Smooth muscle cell (in vitro differentiated cells): ENCODE data around the gene SERTAD4. TPM values are rescaled to one million over a fixed set of nuclear protein-coding genes. Genes with fewer than 3 reads are reported as not detected.

Experiments used
- DNase-seq: peaks from one replicate; lab custom pipeline; 2025; ENCODE audit not compliant: unreplicated experiment; lab: John Stamatoyannopoulos, UW
- H2AFZ ChIP-seq: fragments of 200-600 bp; sonication (generic); 2 replicates; pipeline ENCODE4 v1.6.0; 2016; ENCODE audit warnings: antibody characterized with exemption, low read depth, mild to moderate bottlenecking
- H3F3A ChIP-seq: fragments of 200-600 bp; sonication (generic); 2 replicates; pipeline ENCODE4 v1.6.0; 2017; ENCODE audit warnings: antibody characterized with exemption, low read depth
- H3K27ac ChIP-seq: fragments of 200-600 bp; sonication (generic); 2 replicates; pipeline ENCODE4 v1.5.1; 2016; ENCODE audit warnings: low read depth, mild to moderate bottlenecking
- H3K27me3 ChIP-seq: fragments of 200-600 bp; sonication (generic); 2 replicates; pipeline ENCODE4 v1.6.1; 2016; ENCODE audit warnings: low read depth, mild to moderate bottlenecking
- H3K36me3 ChIP-seq: fragments of 200-600 bp; sonication (generic); 2 replicates; pipeline ENCODE4 v1.5.1; 2016; ENCODE audit warnings: low read depth
- H3K4me1 ChIP-seq: fragments of 200-600 bp; sonication (generic); 2 replicates; pipeline ENCODE4 v1.5.1; 2016; ENCODE audit warnings: low read depth
- H3K4me2 ChIP-seq: fragments of 200-600 bp; sonication (generic); 2 replicates; pipeline ENCODE4 v1.6.0; 2016; ENCODE audit warnings: mild to moderate bottlenecking
- H3K4me3 ChIP-seq: fragments of 200-600 bp; sonication (generic); 2 replicates; pipeline ENCODE4 v1.5.1; 2016; ENCODE audit warnings: mild to moderate bottlenecking
- H3K79me2 ChIP-seq: fragments of 200-600 bp; sonication (generic); 2 replicates; pipeline ENCODE4 v1.6.0; 2016; ENCODE audit warnings: low read depth, mild to moderate bottlenecking
- H3K9ac ChIP-seq: fragments of 200-600 bp; sonication (generic); 2 replicates; pipeline ENCODE4 v1.6.0; 2016; ENCODE audit warnings: low read depth
- H3K9me3 ChIP-seq: fragments of 200-600 bp; sonication (generic); replicated peaks from 2 replicates; pipeline ENCODE4 v1.5.1; 2016; ENCODE audit warnings: low read depth
- H4K20me1 ChIP-seq: fragments of 200-600 bp; sonication (generic); 2 replicates; pipeline ENCODE4 v1.6.0; 2016; ENCODE audit warnings: low read depth
- CTCF ChIP-seq: fragments of 200-600 bp; sonication (generic); IDR thresholded peaks from 2 replicates; pipeline ENCODE4 v1.5.1; 2017; ENCODE audit warnings: borderline replicate concordance, mild to moderate bottlenecking, antibody characterized with exemption; ENCODE audit not compliant: insufficient read depth, poor library complexity, severe bottlenecking
- WGBS: methylation state at CpG from one replicate; pipeline ENCODE4 v1.1.7; 2016; ENCODE audit warnings: low lambda C conversion rate; 5-methylcytosine and 5-hydroxymethylcytosine counted together
- polyA plus RNA-seq: library from polyadenylated mRNA; unstranded; fragments of >200 nt; fragmentation: Nextera tagmentation; extraction: Ambion mirVana; gene quantifications from 2 replicates; pipeline ENCODE4 v1.2.1, GENCODE V29; 2016
- total RNA-seq: library from RNA; depleted of rRNA; stranded (reverse); fragments of >200 nt; gene quantifications from 2 replicates; pipeline ENCODE4 v1.2.3, GENCODE V29; 2014

Gene SERTAD4
- total and polyA plus RNA-seq, 2 experiments from 2014 or later = 0.18 to 3.1 TPM

GRCh38 chr1:210257698-210258529, 25.3 kb downstream of the SERTAD4 start:
- DNase-seq = no peak
- Histone ChIP-seq H2AFZ (no peak overlapping the region), H4K20me1 (no peaks in the 10 kb centered on the region), H3K9me3 (no peaks in the 10 kb centered on the region), H3K27ac (no peak overlapping the region), H3K4me2 (no peak overlapping the region), H3K36me3 (no peaks in the 10 kb centered on the region), H3K9ac (no peak overlapping the region), H3F3A (peaks cover 4% of the 10 kb centered on the region), H3K27me3 (peaks cover 17% of the 10 kb centered on the region), H3K4me3 (no peak overlapping the region), H3K4me1 (peaks cover 7% of the 10 kb centered on the region), H3K79me2 (no peaks in the 10 kb centered on the region)
- TF ChIP-seq CTCF = no peak
- WGBS = 64% methylated on average over 13 of the region's 13 CpGs

- H3K36me3 ChIP-seq = no peaks in the 10 kb centered on the region
- H3K4me3 ChIP-seq = no peak overlapping the region
- H3K27me3 ChIP-seq = peaks cover under 1% of the 10 kb centered on the region
- H3F3A ChIP-seq = peaks cover 4% of the 10 kb centered on the region
- H4K20me1 ChIP-seq = no peaks in the 10 kb centered on the region
- H3K9ac ChIP-seq = no peak overlapping the region
- H2AFZ ChIP-seq = no peak overlapping the region
- no peaks in the 10 kb centered on the region for H3K9me3 ChIP-seq
- H3K4me1 ChIP-seq = peaks cover 6% of the 10 kb centered on the region
- no peak for TF ChIP-seq CTCF
- 71% methylated on average over 4 of the region's 4 CpGs for WGBS
- H3K27ac ChIP-seq = no peak overlapping the region
- H3K79me2 ChIP-seq = no peaks in the 10 kb centered on the region
- DNase-seq = no peak
- no peak overlapping the region for H3K4me2 ChIP-seq
Observed at GRCh38 chr1:210259561-210259960, 27.0 kb downstream of the SERTAD4 start.

GRCh38 chr1:210260096-210260495, 27.5 kb downstream of the SERTAD4 start:
- no peaks in the 10 kb centered on the region for H3K27me3 ChIP-seq
- peaks cover 6% of the 10 kb centered on the region for H3K4me1 ChIP-seq
- no peak overlapping the region for H3K4me2 ChIP-seq
- H3K9ac ChIP-seq = no peak overlapping the region
- H3K79me2 ChIP-seq = no peaks in the 10 kb centered on the region
- no peak for TF ChIP-seq CTCF
- peaks cover 4% of the 10 kb centered on the region for H3F3A ChIP-seq
- WGBS = 70% methylated on average over 4 of the region's 4 CpGs
- H3K4me3 ChIP-seq = no peak overlapping the region
- no peaks in the 10 kb centered on the region for H4K20me1 ChIP-seq
- no peaks in the 10 kb centered on the region for H3K36me3 ChIP-seq
- H3K27ac ChIP-seq = no peak overlapping the region
- no peak for DNase-seq
- H3K9me3 ChIP-seq = no peaks in the 10 kb centered on the region
- H2AFZ ChIP-seq = no peak overlapping the region
